ENCODE measurements around the gene EPHX1. TPM values are rescaled to one million over a fixed set of nuclear protein-coding genes. Genes with fewer than 3 reads are reported as not detected.

EPHX1 gene
- total and polyA plus RNA-seq, 2 of the 8 experiments (the other 6 are each of a cell fraction or from before 2014, with no cell fraction given): 45.3 to 79.1 TPM

DNA sequence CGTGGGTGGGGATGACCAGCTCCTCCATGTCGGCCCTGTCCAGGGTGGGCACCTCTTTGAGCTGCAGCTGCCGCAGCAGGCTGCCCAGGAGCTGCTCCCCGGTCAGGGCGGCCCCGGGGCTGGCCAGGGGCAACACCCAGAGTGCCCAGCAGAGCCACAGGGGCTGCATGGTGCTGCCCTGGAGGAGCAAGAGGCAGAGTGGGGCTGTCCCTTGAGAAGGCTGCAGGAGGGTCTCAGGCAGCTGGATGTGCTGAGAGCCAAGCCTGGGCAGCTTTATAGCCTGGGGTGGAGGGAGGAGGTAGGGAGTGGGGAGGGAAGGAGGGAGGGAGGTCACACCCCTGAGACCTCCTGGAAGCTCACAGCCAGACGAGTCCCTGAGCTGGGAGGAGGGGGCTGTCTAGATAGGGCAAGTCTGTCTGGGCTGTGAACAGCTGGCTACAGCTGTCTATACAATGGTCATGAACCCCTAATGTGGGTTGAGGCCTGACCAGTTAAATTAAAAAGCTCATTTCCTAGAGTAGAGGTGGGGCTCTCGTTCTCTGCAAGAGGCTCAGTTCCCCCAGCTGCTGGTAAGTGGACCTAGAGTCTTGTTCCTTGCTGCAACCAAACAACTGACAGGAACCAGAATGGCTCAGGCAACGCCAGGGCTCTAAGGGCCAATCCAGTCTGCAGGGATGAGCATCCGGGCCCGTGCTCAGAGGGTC, 79.1 kb downstream of the EPHX1 start, which contains the start of gene LEFTY1 (continued):
- TF ChIP-seq SP4 (IDR thresholded peaks at IDR 0.05; ENCODE audit: low read length) (no peak), CBX8 (IDR thresholded peaks at IDR 0.05; ENCODE audit: borderline replicate concordance, low read depth, low read length) (no peak), TBP (IDR thresholded peaks at IDR 0.05; ENCODE audit: low read depth, low read length) (no peak), JUND (IDR thresholded peaks at IDR 0.05; ENCODE audit: low read length) (no peak), SP1 (IDR thresholded peaks at IDR 0.05; ENCODE audit: low read depth, low read length) (no peak), USF2 (IDR thresholded peaks at IDR 0.05; ENCODE audit: low read length) (no peak), RBBP5 (IDR thresholded peaks at IDR 0.05; ENCODE audit: borderline replicate concordance, low read depth, low read length) (no peak)
